ENCODE data around the gene LRRTM3. TPM values are rescaled to one million over a fixed set of nuclear protein-coding genes. Genes with fewer than 3 reads are reported as not detected.

Gene LRRTM3
- total RNA-seq, 2 donors from 2014 or later, result 0.14 TPM; not detected in 1

- H3K27ac ChIP-seq, result no peak overlapping the region
- no peaks in the 10 kb centered on the region for H3K36me3 ChIP-seq
- DNase-seq (ENCODE audit: low spot score) (no peak), ATAC-seq (ENCODE audit: insufficient number of reproducible peaks, low FRiP score, low read depth) (no peak)
- TF ChIP-seq CTCF (IDR thresholded peaks at IDR 0.05), result no peak
- H3K4me3 ChIP-seq, result no peak overlapping the region
- no peaks in the 10 kb centered on the region for H3K27me3 ChIP-seq (replicated peaks; ENCODE audit: insufficient read depth)
- no peaks in the 10 kb centered on the region for H3K9me3 ChIP-seq
- no peaks in the 10 kb centered on the region for H3K4me1 ChIP-seq (ENCODE audit: control insufficient read depth in 1 of 2, low read depth in 2 of 2)
Measured at GRCh38 chr10:66916030-66916429, 9.8 kb upstream of the LRRTM3 start.

- H3K4me1 ChIP-seq (ENCODE audit: control insufficient read depth in 1 of 2, low read depth in 2 of 2), result no peaks in the 10 kb centered on the region
- ATAC-seq (ENCODE audit: insufficient number of reproducible peaks, low FRiP score, low read depth) (no peak), DNase-seq (ENCODE audit: low spot score) (no peak)
- H3K36me3 ChIP-seq, result no peaks in the 10 kb centered on the region
- no peak for TF ChIP-seq CTCF (IDR thresholded peaks at IDR 0.05)
- H3K9me3 ChIP-seq, result no peaks in the 10 kb centered on the region
- H3K4me3 ChIP-seq, result no peak overlapping the region
- H3K27me3 ChIP-seq (replicated peaks; ENCODE audit: insufficient read depth), result no peaks in the 10 kb centered on the region
- H3K27ac ChIP-seq, result no peak overlapping the region
Measured at GRCh38 chr10:66917104-66917503, 8.7 kb upstream of the LRRTM3 start.

- no peak for ATAC-seq (ENCODE audit: insufficient number of reproducible peaks, low FRiP score, low read depth)
- DNase-seq (ENCODE audit: low spot score), result no peak
- Histone ChIP-seq H3K9me3 (no peaks in the 10 kb centered on the region), H3K36me3 (no peaks in the 10 kb centered on the region), H3K4me1 (ENCODE audit: control insufficient read depth in 1 of 2, low read depth in 2 of 2) (no peaks in the 10 kb centered on the region), H3K27ac (no peak overlapping the region), H3K4me3 (no peak overlapping the region), H3K27me3 (replicated peaks; ENCODE audit: insufficient read depth) (no peaks in the 10 kb centered on the region)
- no peak for TF ChIP-seq CTCF (IDR thresholded peaks at IDR 0.05)
Measured at GRCh38 chr10:66919248-66919647, 6.6 kb upstream of the LRRTM3 start.

- Histone ChIP-seq H3K27ac (no peak overlapping the region), H3K27me3 (replicated peaks; ENCODE audit: insufficient read depth) (no peaks in the 10 kb centered on the region), H3K36me3 (no peaks in the 10 kb centered on the region), H3K4me1 (ENCODE audit: control insufficient read depth in 1 of 2, low read depth in 2 of 2) (peaks cover 0 to 5% of the 10 kb centered on the region in 2 donors), H3K9me3 (no peaks in the 10 kb centered on the region), H3K4me3 (no peak overlapping the region)
- DNase-seq (ENCODE audit: low spot score) (no peak), ATAC-seq (ENCODE audit: insufficient number of reproducible peaks, low FRiP score, low read depth) (no peak)
- TF ChIP-seq CTCF (IDR thresholded peaks at IDR 0.05), result no peak
Measured at GRCh38 chr10:66924674-66925345, 1.0 kb upstream of the LRRTM3 start.

DNA sequence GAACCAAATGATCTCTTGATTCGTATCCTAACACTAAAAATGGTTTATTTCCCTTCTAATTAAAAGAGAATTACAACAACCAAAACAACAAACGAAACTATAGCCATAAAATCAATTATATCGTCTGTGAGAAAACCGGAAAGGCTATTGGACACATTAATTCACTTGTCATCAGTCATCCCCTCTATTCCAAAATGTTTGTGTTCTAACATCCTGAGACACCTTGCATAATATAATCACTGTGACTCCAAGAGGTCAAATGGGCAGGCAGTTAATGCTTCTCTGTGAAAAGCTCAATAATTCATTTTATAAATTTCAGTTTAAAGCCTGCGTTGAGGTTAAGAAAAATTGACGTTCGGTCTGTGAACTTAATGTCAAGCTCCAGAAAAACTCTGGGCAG is 463 bp upstream of the LRRTM3 start:
- ATAC-seq (ENCODE audit: insufficient number of reproducible peaks, low FRiP score, low read depth), result no peak
- no peak for TF ChIP-seq CTCF (IDR thresholded peaks at IDR 0.05)
- H3K36me3 ChIP-seq, result no peaks in the 10 kb centered on the region
- no peaks in the 10 kb centered on the region for H3K27me3 ChIP-seq (replicated peaks; ENCODE audit: insufficient read depth)
- no peak for DNase-seq (ENCODE audit: low spot score)
- no peak overlapping the region for H3K27ac ChIP-seq
- no peak overlapping the region for H3K4me3 ChIP-seq
- peaks cover 0 to 5% of the 10 kb centered on the region in 2 donors for H3K4me1 ChIP-seq (ENCODE audit: control insufficient read depth in 1 of 2, low read depth in 2 of 2)
- H3K9me3 ChIP-seq, result no peaks in the 10 kb centered on the region

Data from thoracic aorta (tissue), 2 donors.